Astrocyte of the spinal cord (primary cell): ENCODE results near the gene PFKL.

ENCODE experiments used
- DNase-seq: peaks from one replicate; pipeline ENCODE4 v3.0.0; 2011; ENCODE audit warnings: low read depth, low spot score
- H3K4me3 ChIP-seq: 2 replicates; pipeline ENCODE4 v1.5.1; 2011; ENCODE audit warnings: low read depth, mild to moderate bottlenecking, low read length, moderate library complexity
- CTCF ChIP-seq: IDR thresholded peaks from 2 replicates; pipeline ENCODE4 v1.5.1; 2012; ENCODE audit warnings: low read depth, mild to moderate bottlenecking, low read length, inconsistent platforms
- in situ Hi-C: cut with HindIII; loops from 2 replicates; pipeline ENCODE4 v1.10.0; 2017; ENCODE audit warnings: low sequenced_read_pairs

The PFKL gene

GRCh38 chr21:44260791-44261631 is 38.8 kb upstream of the PFKL start:
- no peak for TF ChIP-seq CTCF
- in situ Hi-C loops: no loop called here

GRCh38 chr21:44261675-44262295 is 38.1 kb upstream of the PFKL start, which contains the start of gene DNMT3L:
DNMT3L (minus strand) TSS chr21:44261897; CDS start chr21:44261259, 638 bp downstream.
- in situ Hi-C loops: no loop called here
- H3K4me3 ChIP-seq: no peak within 1 kb of the TSS
- no peak for TF ChIP-seq CTCF
- DNase-seq: no peak

More at GRCh38 chr21:44260791-44261631, 38.8 kb upstream of the PFKL start:
- no peak overlapping the region for H3K4me3 ChIP-seq
- no peak for DNase-seq

GRCh38 chr21:44262338-44263056 is 37.4 kb upstream of the PFKL start:
- H3K4me3 ChIP-seq: no peak overlapping the region
- no peak for TF ChIP-seq CTCF
- no peak for DNase-seq
- in situ Hi-C loops: no loop called here

- in situ Hi-C loops: no loop called here
- no peak for DNase-seq
- H3K4me3 ChIP-seq: no peak overlapping the region
- no peak for TF ChIP-seq CTCF
Observed at GRCh38 chr21:44263221-44263760, 36.6 kb upstream of the PFKL start.

GRCh38 chr21:44263768-44264167 is 36.1 kb upstream of the PFKL start:
- in situ Hi-C loops: no loop called here
- H3K4me3 ChIP-seq: no peak overlapping the region
- no peak for TF ChIP-seq CTCF
- DNase-seq: no peak

GRCh38 chr21:44265734-44266270 is 34.1 kb upstream of the PFKL start:
- TF ChIP-seq CTCF: no peak

More at GRCh38 chr21:44265734-44266270, 34.1 kb upstream of the PFKL start:
- no peak overlapping the region for H3K4me3 ChIP-seq
- in situ Hi-C loops: no loop called here
- DNase-seq: no peak
